ENCODE results near the gene MUTYH. TPM values are rescaled to one million over a fixed set of nuclear protein-coding genes. Genes with fewer than 3 reads are reported as not detected.

Gene MUTYH
- total and polyA plus RNA-seq, 2 donors, result 25.5 to 37.3 TPM

Other genes with a start within 250 kb of the MUTYH start
- gene ZSWIM5, start 133.8 kb downstream of the MUTYH start, total RNA-seq, result 0.24 TPM
- gene ZSWIM5, start 133.8 kb downstream of the MUTYH start, polyA plus RNA-seq, result 0.39 TPM
- gene HPDL, start 13.5 kb downstream of the MUTYH start, total RNA-seq, result 6.8 TPM
- 0.91 TPM for gene HPDL, start 13.5 kb downstream of the MUTYH start, polyA plus RNA-seq
- 13.3 TPM for gene TOE1, start 270 bp downstream of the MUTYH start, total RNA-seq
- 12.0 TPM for gene TOE1, start 270 bp downstream of the MUTYH start, polyA plus RNA-seq
- gene TESK2, start 150.7 kb upstream of the MUTYH start, total RNA-seq, result 3.9 TPM
- 6.6 TPM for gene TESK2, start 150.7 kb upstream of the MUTYH start, polyA plus RNA-seq
- 2.8 TPM for gene CCDC163, start 159.6 kb upstream of the MUTYH start, total RNA-seq
- 6.3 TPM for gene CCDC163, start 159.6 kb upstream of the MUTYH start, polyA plus RNA-seq
- gene MMACHC, start 159.9 kb upstream of the MUTYH start, total RNA-seq, result 3.6 TPM
- 1.5 TPM for gene MMACHC, start 159.9 kb upstream of the MUTYH start, polyA plus RNA-seq
- 347 TPM for gene PRDX1, start 181.4 kb upstream of the MUTYH start, total RNA-seq
- 389 TPM for gene PRDX1, start 181.4 kb upstream of the MUTYH start, polyA plus RNA-seq
- 147 TPM for gene AKR1A1, start 210.4 kb upstream of the MUTYH start, total RNA-seq
- gene AKR1A1, start 210.4 kb upstream of the MUTYH start, polyA plus RNA-seq, result 130 TPM
- 151 TPM for gene NASP, start 243.6 kb upstream of the MUTYH start, total RNA-seq
- 170 TPM for gene NASP, start 243.6 kb upstream of the MUTYH start, polyA plus RNA-seq